CD14-positive monocyte (primary cell): ENCODE results near the gene PFDN1. TPM values are rescaled to one million over a fixed set of nuclear protein-coding genes. Genes with fewer than 3 reads are reported as not detected.
A peak's percentile ranks its signal among the peaks of the same experiment; 100 is the strongest.

Experiments
- DNase-seq, 3 donors: peaks; one replicate each; pipeline ENCODE4 v3.0.0-alpha.2; 2011 to 2022
- H2AFZ ChIP-seq: 2 replicates; pipeline ENCODE4 v1.6.0; 2012; ENCODE audit warnings: mild to moderate bottlenecking, low read depth, low read length, inconsistent platforms; ENCODE audit not compliant: insufficient read depth, poor library complexity, severe bottlenecking
- H3K27ac ChIP-seq, 2 donors: 1 replicate in 1 of 2; 2 replicates in 1 of 2; pipeline ENCODE4 v1.5.1; 2012 to 2013; ENCODE audit warnings: low read length in 2 of 2, control low read depth in 1 of 2, inconsistent platforms in 1 of 2, low read depth in 1 of 2, mild to moderate bottlenecking in 1 of 2
- H3K27me3 ChIP-seq, 2 donors: one replicate each; pipeline versions ENCODE4 v1.6.0 to v1.6.1; 2011 to 2013; ENCODE audit warnings: low read length in 2 of 2; ENCODE audit not compliant: control insufficient read depth in 2 of 2, insufficient read depth in 2 of 2
- H3K36me3 ChIP-seq, 2 donors: replicated peaks in 1 of 2; 1 replicate in 1 of 2; 2 replicates in 1 of 2; pipeline versions ENCODE4 v1.5.1 to v1.6.1; 2012 to 2013; ENCODE audit warnings: low read length in 2 of 2, control low read depth in 1 of 2, inconsistent platforms in 1 of 2, mild to moderate bottlenecking in 1 of 2; ENCODE audit not compliant: insufficient read depth in 2 of 2, control insufficient read depth in 1 of 2
- H3K4me1 ChIP-seq, 2 donors: 1 replicate in 1 of 2; 2 replicates in 1 of 2; pipeline versions ENCODE4 v1.5.1 to v1.6.1; 2012 to 2013; ENCODE audit warnings: low read length in 2 of 2, control low read depth in 1 of 2, inconsistent platforms in 1 of 2, mild to moderate bottlenecking in 1 of 2, moderate library complexity in 1 of 2; ENCODE audit not compliant: insufficient read depth in 2 of 2, control insufficient read depth in 1 of 2
- H3K4me2 ChIP-seq: replicated peaks from 2 replicates; pipeline ENCODE3; 2012; ENCODE audit warnings: low read length, moderate library complexity, mild to moderate bottlenecking; ENCODE audit not compliant: poor library complexity, severe bottlenecking; ENCODE audit errors: extremely low read depth
- H3K4me3 ChIP-seq, 3 experiments: fragments of 200-600 bp in 1 of 3; sonication (generic) in 1 of 3; replicated peaks in 1 of 3; 1 replicate in 2 of 3; 2 replicates in 1 of 3; pipeline ENCODE4 v1.5.1; 2011 to 2013; ENCODE audit warnings: low read length in 3 of 3, mild to moderate bottlenecking in 3 of 3, control low read depth in 2 of 3, low read depth in 2 of 3, inconsistent platforms in 1 of 3, moderate library complexity in 1 of 3
- H3K79me2 ChIP-seq: 2 replicates; pipeline ENCODE4 v1.6.0; 2012; ENCODE audit warnings: mild to moderate bottlenecking, control low read depth, inconsistent platforms, low read length, moderate library complexity; ENCODE audit not compliant: insufficient read depth
- H3K9ac ChIP-seq: 2 replicates; pipeline ENCODE4 v1.6.0; 2017; ENCODE audit warnings: low read length, mild to moderate bottlenecking; ENCODE audit not compliant: insufficient read depth, poor library complexity, severe bottlenecking
- H3K9me3 ChIP-seq, 2 donors: replicated peaks in 1 of 2; 1 replicate in 1 of 2; 2 replicates in 1 of 2; pipeline versions ENCODE4 v1.5.1 to v1.6.1; 2012 to 2013; ENCODE audit warnings: low read length in 2 of 2, control low read depth in 1 of 2; ENCODE audit not compliant: control insufficient read depth in 1 of 2, insufficient read depth in 1 of 2
- H4K20me1 ChIP-seq: 2 replicates; pipeline ENCODE4 v1.6.0; 2012; ENCODE audit warnings: mild to moderate bottlenecking, low read length, control low read depth, moderate library complexity; ENCODE audit not compliant: insufficient read depth
- H3K27ac Mint-ChIP-seq, 7 donors: one replicate each; pipeline ENCODE4 v1.8.0; 2020; ENCODE audit warnings: mild to moderate bottlenecking in 7 of 7, mixed read lengths in 7 of 7, moderate library complexity in 6 of 7, inconsistent platforms in 2 of 7
- H3K27me3 Mint-ChIP-seq, 3 donors: one replicate each; pipeline ENCODE4 v1.8.0; 2021 to 2022; ENCODE audit warnings: low read depth in 3 of 3, mild to moderate bottlenecking in 3 of 3, mixed read lengths in 3 of 3, moderate library complexity in 3 of 3, inconsistent platforms in 1 of 3
- H3K36me3 Mint-ChIP-seq, 2 donors: one replicate each; pipeline ENCODE4 v1.8.0; 2020; ENCODE audit warnings: mixed read lengths in 2 of 2, inconsistent platforms in 1 of 2, mild to moderate bottlenecking in 1 of 2
- H3K4me1 Mint-ChIP-seq: one replicate; pipeline ENCODE4 v1.8.0; 2020; ENCODE audit warnings: mild to moderate bottlenecking, mixed read lengths
- H3K4me3 Mint-ChIP-seq, 2 donors: one replicate each; pipeline ENCODE4 v1.8.0; 2020; ENCODE audit warnings: mild to moderate bottlenecking in 2 of 2, mixed read lengths in 2 of 2, moderate library complexity in 1 of 2
- H3K9me3 Mint-ChIP-seq, 7 donors: one replicate each; pipeline ENCODE4 v1.8.0; 2020 to 2022; ENCODE audit warnings: mixed read lengths in 7 of 7, mild to moderate bottlenecking in 6 of 7, moderate library complexity in 6 of 7, inconsistent platforms in 2 of 7
- CTCF ChIP-seq: fragments of 200-600 bp; IDR thresholded peaks from one replicate; pipeline ENCODE4 v1.8.0; 2022; ENCODE audit warnings: antibody characterized with exemption, mild to moderate bottlenecking
- WGBS: methylation state at CpG from one replicate; pipeline ENCODE4 v1.1.5; 2013; ENCODE audit warnings: missing lambda C conversion rate; ENCODE audit not compliant: insufficient coverage; 5-methylcytosine and 5-hydroxymethylcytosine counted together
- intact Hi-C, 2 donors: fragments of 100-400 bp; cut with micrococcal nuclease; formaldehyde crosslinking; loops; one replicate each; pipeline versions ENCODE4 v1.15.0 to v1.15.1; 2023
- polyA plus RNA-seq, 3 donors: library from polyadenylated mRNA; depleted of rRNA in 1 of 3; unstranded in 2 of 3; stranded (reverse) in 1 of 3; fragments of 300-500 nt in 2 of 3; fragments of >200 nt in 1 of 3; fragmentation: Illumina TruSeq in 2 of 3; gene quantifications; 1 replicate in 2 of 3; 2 replicates in 1 of 3; pipeline ENCODE4 v1.2.3, GENCODE V29; 2012 to 2021

Gene PFDN1
- polyA plus RNA-seq, 3 donors, result 44.7 to 105 (median 82.2) TPM

- no peaks in the 10 kb centered on the region for H3K79me2 ChIP-seq
- peak in 2 of 3 donors; percentile 64 to 71 for DNase-seq
- H2AFZ ChIP-seq, result no peak overlapping the region
- peak; percentile 79 for TF ChIP-seq CTCF
- H3K27me3 ChIP-seq, result no peaks in the 10 kb centered on the region
- no peak overlapping the region for H3K4me2 ChIP-seq
- H3K27ac ChIP-seq, result no peak overlapping the region
- no peak overlapping the region for H3K9ac ChIP-seq
- Mint-ChIP-seq H3K4me1 (peaks cover 54% of the 10 kb centered on the region), H3K9me3 (peaks cover 0 to 3% (median 0%) of the 10 kb centered on the region in 7 donors), H3K36me3 (peaks cover 6 to 15% of the 10 kb centered on the region in 2 donors), H3K4me3 (no peak overlapping the region), H3K27me3 (peaks cover 0 to 2% (median 0%) of the 10 kb centered on the region in 3 donors), H3K27ac (no peak overlapping the region)
- no peaks in the 10 kb centered on the region for H4K20me1 ChIP-seq
- H3K9me3 ChIP-seq, result no peaks in the 10 kb centered on the region
- no peak overlapping the region for H3K4me3 ChIP-seq
- H3K36me3 ChIP-seq, result no peaks in the 10 kb centered on the region
- intact Hi-C loops, result loop anchor here (2.0 to 10.0 kb wide), 3 partner anchors 47 to 111 kb away; no protein-coding TSS in a partner anchor
- peaks cover 50 to 54% of the 10 kb centered on the region in 2 donors for H3K4me1 ChIP-seq
- 55% methylated on average over 8 of the region's 11 CpGs for WGBS
These were observed 62.8 kb downstream of the PFDN1 start for GRCh38 chr5:140239939-140240700.

GRCh38 chr5:140239461-140239860, 63.4 kb downstream of the PFDN1 start:
- no peak overlapping the region for H3K4me3 ChIP-seq
- H2AFZ ChIP-seq, result no peak overlapping the region
- H4K20me1 ChIP-seq, result no peaks in the 10 kb centered on the region
- DNase-seq, result no peak
- 100% methylated on average over 2 of the region's 5 CpGs for WGBS
- peaks cover 2 to 15% of the 10 kb centered on the region in 2 donors for H3K36me3 Mint-ChIP-seq
- peaks cover 0 to 2% (median 0%) of the 10 kb centered on the region in 3 donors for H3K27me3 Mint-ChIP-seq
- H3K79me2 ChIP-seq, result no peaks in the 10 kb centered on the region
- H3K36me3 ChIP-seq, result no peaks in the 10 kb centered on the region
- no peak overlapping the region for H3K27ac ChIP-seq
- H3K4me1 Mint-ChIP-seq, result peaks cover 50% of the 10 kb centered on the region
- H3K27ac Mint-ChIP-seq, result no peak overlapping the region
- no peak for TF ChIP-seq CTCF
- H3K9ac ChIP-seq, result no peak overlapping the region
- no peak overlapping the region for H3K4me3 Mint-ChIP-seq
- peaks cover 0 to 3% (median 0%) of the 10 kb centered on the region in 7 donors for H3K9me3 Mint-ChIP-seq
- H3K27me3 ChIP-seq, result no peaks in the 10 kb centered on the region
- H3K4me2 ChIP-seq, result no peak overlapping the region
- peaks cover 45 to 54% of the 10 kb centered on the region in 2 donors for H3K4me1 ChIP-seq
- no peaks in the 10 kb centered on the region for H3K9me3 ChIP-seq
- intact Hi-C loops, result loop anchor here in 1 of 2 donors (10.0 kb wide), 1 partner anchor 55 kb away; no protein-coding TSS in a partner anchor
